Neural progenitor cell (in vitro differentiated cells): ENCODE results near the gene TMPRSS4. TPM values are rescaled to one million over a fixed set of nuclear protein-coding genes. Genes with fewer than 3 reads are reported as not detected.
A peak's percentile ranks its signal among the peaks of the same experiment; 100 is the strongest.

ENCODE experiments used
- DNase-seq: peaks from one replicate; pipeline ENCODE4 v3.0.0-alpha.2; 2016; ENCODE audit warnings: low spot score
- H2AFZ ChIP-seq: fragments of 200-600 bp; sonication (generic); replicated peaks from 2 replicates; pipeline ENCODE4 v1.6.1; 2016; ENCODE audit warnings: antibody characterized with exemption
- H3F3A ChIP-seq: fragments of 200-600 bp; sonication (generic); 2 replicates; pipeline ENCODE4 v1.6.1; 2016; ENCODE audit warnings: antibody characterized with exemption, low read depth
- H3K27ac ChIP-seq: fragments of 200-600 bp; sonication (generic); 2 replicates; pipeline ENCODE4 v1.5.1; 2016; ENCODE audit warnings: mild to moderate bottlenecking
- H3K27me3 ChIP-seq: fragments of 200-600 bp; sonication (generic); 2 replicates; pipeline ENCODE4 v1.6.1; 2016; ENCODE audit warnings: mild to moderate bottlenecking, moderate library complexity
- H3K36me3 ChIP-seq: fragments of 200-600 bp; sonication (generic); 2 replicates; pipeline ENCODE4 v1.5.1; 2016
- H3K4me1 ChIP-seq: fragments of 200-600 bp; sonication (generic); 2 replicates; pipeline ENCODE4 v1.6.1; 2016; ENCODE audit warnings: mixed run types
- H3K4me2 ChIP-seq: fragments of 200-600 bp; sonication (generic); 2 replicates; pipeline ENCODE4 v1.6.1; 2016
- H3K4me3 ChIP-seq: fragments of 200-600 bp; sonication (generic); 2 replicates; pipeline ENCODE4 v1.5.1; 2016
- H3K79me2 ChIP-seq: fragments of 200-600 bp; sonication (generic); 2 replicates; pipeline ENCODE4 v1.6.1; 2016; ENCODE audit warnings: low read depth
- H3K9ac ChIP-seq: fragments of 200-600 bp; sonication (generic); 2 replicates; pipeline ENCODE4 v1.6.1; 2016
- H3K9me3 ChIP-seq: fragments of 200-600 bp; sonication (generic); 2 replicates; pipeline ENCODE4 v1.5.1; 2016; ENCODE audit warnings: low read depth
- H4K20me1 ChIP-seq: fragments of 200-600 bp; sonication (generic); 2 replicates; pipeline ENCODE4 v1.6.1; 2016; ENCODE audit warnings: low read depth
- H3K27ac Mint-ChIP-seq: 3 replicates; pipeline ENCODE4 v1.8.0; 2021; ENCODE audit warnings: mixed read lengths
- H3K27me3 Mint-ChIP-seq: 2 replicates; pipeline ENCODE4 v1.8.0; 2022; ENCODE audit warnings: low read depth, mild to moderate bottlenecking, inconsistent platforms, moderate library complexity, mixed read lengths; ENCODE audit not compliant: insufficient read depth
- H3K36me3 Mint-ChIP-seq: 3 replicates; pipeline ENCODE4 v1.8.0; 2021; ENCODE audit warnings: mixed read lengths
- H3K4me1 Mint-ChIP-seq: 3 replicates; pipeline ENCODE4 v1.8.0; 2021; ENCODE audit warnings: mixed read lengths
- H3K4me3 Mint-ChIP-seq: 3 replicates; pipeline ENCODE4 v1.8.0; 2021; ENCODE audit warnings: mild to moderate bottlenecking, moderate library complexity, mixed read lengths
- H3K9me3 Mint-ChIP-seq: 3 replicates; pipeline ENCODE4 v1.8.0; 2020; ENCODE audit warnings: mixed read lengths
- EZH2 ChIP-seq: fragments of 200-600 bp; sonication (generic); IDR thresholded peaks from 2 replicates; pipeline ENCODE4 v1.6.1; 2017; ENCODE audit warnings: antibody characterized with exemption, mild to moderate bottlenecking, moderate library complexity
- EZH2phosphoT487 ChIP-seq: fragments of 200-600 bp; sonication (generic); IDR thresholded peaks from 2 replicates; pipeline ENCODE4 v1.6.1; 2017; ENCODE audit warnings: antibody characterized with exemption
- total RNA-seq: library from RNA; depleted of rRNA; stranded (reverse); fragments of >200 nt; gene quantifications from 2 replicates; pipeline ENCODE4 v1.2.3, GENCODE V29; 2015; ENCODE audit warnings: low replicate concordance
- TF ChIP-seq, protein P1 (sequence below): fragments of 200-600 bp; sonication (generic); IDR thresholded peaks from 2 replicates; pipeline ENCODE4 v1.5.1; 2017; ENCODE audit warnings: antibody characterized with exemption, mild to moderate bottlenecking

The TMPRSS4 gene
- total RNA-seq, 1 donor from 2014 or later, result not detected

DNA sequence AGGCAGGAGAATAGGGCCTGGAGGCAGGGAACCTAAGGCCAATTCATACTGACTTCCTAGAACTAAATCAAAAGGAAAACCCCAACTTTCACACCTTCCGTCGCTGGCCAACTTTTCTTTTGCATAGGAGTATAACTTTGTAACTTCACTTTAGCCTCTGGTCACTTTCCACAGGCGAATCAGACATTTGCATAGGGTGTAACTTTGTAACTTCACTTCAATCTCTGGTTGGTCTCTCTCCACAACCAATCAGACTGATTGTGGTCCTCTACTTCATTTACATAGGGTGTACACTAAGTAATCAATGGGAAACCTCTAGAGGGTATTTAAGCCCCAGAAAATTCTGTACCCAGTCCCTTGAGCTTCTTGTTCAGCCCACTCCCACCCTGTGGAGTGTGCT is 11.5 kb upstream of the TMPRSS4 start:
- H3K36me3 Mint-ChIP-seq, result no peaks in the 10 kb centered on the region
- TF ChIP-seq EZH2, result no peak
- TF ChIP-seq, protein P1, sequence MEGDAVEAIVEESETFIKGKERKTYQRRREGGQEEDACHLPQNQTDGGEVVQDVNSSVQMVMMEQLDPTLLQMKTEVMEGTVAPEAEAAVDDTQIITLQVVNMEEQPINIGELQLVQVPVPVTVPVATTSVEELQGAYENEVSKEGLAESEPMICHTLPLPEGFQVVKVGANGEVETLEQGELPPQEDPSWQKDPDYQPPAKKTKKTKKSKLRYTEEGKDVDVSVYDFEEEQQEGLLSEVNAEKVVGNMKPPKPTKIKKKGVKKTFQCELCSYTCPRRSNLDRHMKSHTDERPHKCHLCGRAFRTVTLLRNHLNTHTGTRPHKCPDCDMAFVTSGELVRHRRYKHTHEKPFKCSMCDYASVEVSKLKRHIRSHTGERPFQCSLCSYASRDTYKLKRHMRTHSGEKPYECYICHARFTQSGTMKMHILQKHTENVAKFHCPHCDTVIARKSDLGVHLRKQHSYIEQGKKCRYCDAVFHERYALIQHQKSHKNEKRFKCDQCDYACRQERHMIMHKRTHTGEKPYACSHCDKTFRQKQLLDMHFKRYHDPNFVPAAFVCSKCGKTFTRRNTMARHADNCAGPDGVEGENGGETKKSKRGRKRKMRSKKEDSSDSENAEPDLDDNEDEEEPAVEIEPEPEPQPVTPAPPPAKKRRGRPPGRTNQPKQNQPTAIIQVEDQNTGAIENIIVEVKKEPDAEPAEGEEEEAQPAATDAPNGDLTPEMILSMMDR, result no peak

DNA sequence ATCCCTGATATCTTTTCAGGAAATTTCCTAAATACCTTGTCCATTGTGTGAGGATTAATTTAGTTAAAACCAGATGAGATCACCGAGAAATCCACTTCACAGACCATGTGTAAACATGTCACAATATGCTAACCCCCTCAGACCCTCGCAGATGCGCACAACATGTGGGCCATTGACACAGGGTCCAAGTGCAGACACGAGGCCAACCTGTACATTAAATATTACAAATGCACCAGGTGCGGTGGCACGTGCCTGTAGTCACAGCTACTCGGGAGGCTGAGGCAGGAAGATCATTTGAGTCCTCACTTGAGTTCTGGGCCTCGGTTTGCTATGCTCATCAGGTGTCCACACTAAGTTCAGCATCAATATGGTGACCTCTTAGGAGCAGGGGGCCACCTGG is 9.9 kb upstream of the TMPRSS4 start:
- Histone ChIP-seq H3K4me3 (no peak overlapping the region), H3K4me2 (no peak overlapping the region), H3K79me2 (no peaks in the 10 kb centered on the region), H4K20me1 (no peaks in the 10 kb centered on the region), H2AFZ (no peak overlapping the region), H3K9ac (no peak overlapping the region), H3K27ac (no peak overlapping the region), H3K27me3 (no peaks in the 10 kb centered on the region), H3K4me1 (peaks cover 18% of the 10 kb centered on the region), H3K9me3 (no peaks in the 10 kb centered on the region), H3F3A (no peaks in the 10 kb centered on the region), H3K36me3 (no peaks in the 10 kb centered on the region)
- Mint-ChIP-seq H3K27me3 (peaks cover 13% of the 10 kb centered on the region), H3K9me3 (no peaks in the 10 kb centered on the region), H3K36me3 (no peaks in the 10 kb centered on the region), H3K4me3 (no peak overlapping the region), H3K27ac (no peak overlapping the region), H3K4me1 (peaks cover 6% of the 10 kb centered on the region)
- TF ChIP-seq EZH2 (no peak), EZH2phosphoT487 (no peak)
- TF ChIP-seq, protein P1, result no peak
- no peak for DNase-seq

More for the DNA sequence above, 11.5 kb upstream of the TMPRSS4 start:
- Mint-ChIP-seq H3K9me3 (no peaks in the 10 kb centered on the region), H3K27me3 (peaks cover 18% of the 10 kb centered on the region), H3K4me1 (peaks cover 6% of the 10 kb centered on the region), H3K4me3 (no peak overlapping the region), H3K27ac (no peak overlapping the region)
- Histone ChIP-seq H3K79me2 (no peaks in the 10 kb centered on the region), H3K4me1 (peaks cover 8% of the 10 kb centered on the region), H3K4me3 (no peak overlapping the region), H3F3A (no peaks in the 10 kb centered on the region), H2AFZ (no peak overlapping the region), H4K20me1 (no peaks in the 10 kb centered on the region), H3K27ac (no peak overlapping the region), H3K36me3 (no peaks in the 10 kb centered on the region), H3K27me3 (no peaks in the 10 kb centered on the region), H3K9ac (no peak overlapping the region), H3K4me2 (no peak overlapping the region), H3K9me3 (no peaks in the 10 kb centered on the region)
- no peak for DNase-seq

DNA sequence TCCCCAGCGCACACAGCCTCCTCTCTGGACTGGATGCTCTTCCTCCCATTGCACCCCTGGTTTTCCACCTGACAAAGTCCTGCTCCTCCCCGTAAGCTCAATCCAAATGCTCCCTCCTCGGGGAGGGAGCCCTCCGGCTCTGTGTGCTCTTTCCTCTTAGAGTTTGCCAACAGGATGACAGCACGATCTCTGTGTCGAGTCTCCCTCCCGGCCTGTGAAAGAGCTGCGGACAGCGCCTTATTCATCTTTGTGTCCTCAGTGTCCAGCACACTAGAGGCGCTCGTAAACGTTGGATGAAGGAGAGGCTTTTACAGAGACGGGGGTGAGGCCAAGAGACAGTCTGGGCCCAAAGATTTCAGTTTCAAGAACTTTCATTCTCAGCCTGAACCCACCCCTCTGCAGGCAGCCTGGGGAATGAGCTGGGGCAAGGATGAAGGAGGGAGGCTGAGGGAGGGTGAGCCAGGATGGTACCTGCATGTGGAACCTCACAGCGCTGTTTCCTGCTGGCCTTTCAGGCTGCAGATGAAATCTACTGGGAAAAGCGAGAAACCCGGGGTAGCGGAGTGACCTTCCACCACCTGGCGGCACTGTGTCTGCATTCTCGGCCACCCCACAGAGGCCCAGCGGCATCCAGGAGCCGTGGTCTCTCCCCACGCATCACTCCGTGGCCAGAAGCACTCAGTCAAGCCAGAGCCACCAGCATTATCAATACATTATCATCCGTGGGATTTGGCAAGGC is 8.5 kb upstream of the TMPRSS4 start:
- H2AFZ ChIP-seq, result no peak overlapping the region

More for the DNA sequence above, 8.5 kb upstream of the TMPRSS4 start:
- Histone ChIP-seq H3K27ac (no peak overlapping the region), H3K4me2 (no peak overlapping the region), H3K9ac (no peak overlapping the region), H3K27me3 (no peaks in the 10 kb centered on the region), H3K4me3 (no peak overlapping the region), H3F3A (no peaks in the 10 kb centered on the region), H4K20me1 (no peaks in the 10 kb centered on the region), H3K4me1 (peaks cover 18% of the 10 kb centered on the region), H3K79me2 (no peaks in the 10 kb centered on the region), H3K36me3 (no peaks in the 10 kb centered on the region), H3K9me3 (no peaks in the 10 kb centered on the region)
- H3K36me3 Mint-ChIP-seq, result no peaks in the 10 kb centered on the region
- TF ChIP-seq EZH2 (no peak), EZH2phosphoT487 (no peak)
- TF ChIP-seq, protein P1, result peak; percentile 44
- H3K27me3 Mint-ChIP-seq, result peaks cover 12% of the 10 kb centered on the region
- DNase-seq, result peak; percentile 57
- H3K9me3 Mint-ChIP-seq, result no peaks in the 10 kb centered on the region
- H3K4me3 Mint-ChIP-seq, result no peak overlapping the region
- no peak overlapping the region for H3K27ac Mint-ChIP-seq
- H3K4me1 Mint-ChIP-seq, result peaks cover 10% of the 10 kb centered on the region
